22Rv1 (cell line): ENCODE results near the gene NGFR.

ENCODE experiments used
- H3K27ac ChIP-seq: fragments of 450-650 bp; 2 replicates; pipeline ENCODE4 v1.5.1; 2017
- CTCF ChIP-seq: fragments of 450-650 bp; IDR thresholded peaks from 2 replicates; pipeline ENCODE4 v1.5.1; 2017; ENCODE audit warnings: mild to moderate bottlenecking
- ZFX ChIP-seq: fragments of 450-650 bp; IDR thresholded peaks from 2 replicates; pipeline ENCODE4 v1.6.1; 2017; ENCODE audit warnings: antibody characterized with exemption, borderline replicate concordance

The NGFR gene

GRCh38 chr17:49464049-49464448 is 31.0 kb upstream of the NGFR start:
- TF ChIP-seq CTCF (no peak), ZFX (no peak)
- no peak overlapping the region for H3K27ac ChIP-seq

- TF ChIP-seq ZFX: no peak
- TF ChIP-seq CTCF: no peak
- no peak overlapping the region for H3K27ac ChIP-seq
Measured at GRCh38 chr17:49465331-49465903, 29.7 kb upstream of the NGFR start.

- H3K27ac ChIP-seq: no peak overlapping the region
- no peak for TF ChIP-seq ZFX
Measured at GRCh38 chr17:49466436-49466835, 28.7 kb upstream of the NGFR start.

- TF ChIP-seq ZFX (no peak), CTCF (no peak)
- no peak overlapping the region for H3K27ac ChIP-seq
Measured at GRCh38 chr17:49467175-49467574, 27.9 kb upstream of the NGFR start.

- no peak for TF ChIP-seq CTCF
- TF ChIP-seq ZFX: no peak
- H3K27ac ChIP-seq: no peak overlapping the region
Measured at GRCh38 chr17:49468811-49469385, 26.2 kb upstream of the NGFR start.

GRCh38 chr17:49469831-49470810 is 25.0 kb upstream of the NGFR start:
- no peak overlapping the region for H3K27ac ChIP-seq
- no peak for TF ChIP-seq CTCF
- TF ChIP-seq ZFX: no peak

GRCh38 chr17:49471089-49471683 is 23.9 kb upstream of the NGFR start:
- TF ChIP-seq ZFX: no peak
- no peak for TF ChIP-seq CTCF
- no peak overlapping the region for H3K27ac ChIP-seq
